Activated CD8-positive, alpha-beta memory T cell treated with anti-CD3 and anti-CD28 coated beads for 36 hours (primary cell): ENCODE results near the gene PRSS56. TPM values are rescaled to one million over a fixed set of nuclear protein-coding genes. Genes with fewer than 3 reads are reported as not detected.
"Not testable (repeated sequence)": the region's sequence is repeated elsewhere in the genome, so short reads cannot be mapped to it uniquely, and the experiment has no call there.

Experiments
- CTCF ChIA-PET: fragments of 350-600 bp; sonication (Branson Sonifier 250); formaldehyde crosslinking; loops from one replicate; lab custom pipeline; 2021; ENCODE audit warnings: antibody characterized with exemption; lab: Charles Lee
- POLR2A ChIA-PET: fragments of 350-600 bp; sonication (Branson Sonifier 250); formaldehyde crosslinking; loops from one replicate; lab custom pipeline; 2021; ENCODE audit warnings: antibody characterized with exemption; lab: Charles Lee
- total RNA-seq, 2 experiments: library from RNA; stranded (reverse); gene quantifications; one replicate each; pipeline ENCODE4 v1.2.3, GENCODE V29; 2021

The PRSS56 gene
- total RNA-seq, 2 experiments from 2014 or later = not detected

GRCh38 chr2:232549655-232550353 lies 29.6 kb downstream of the PRSS56 start:
- POLR2A ChIA-PET = no interaction called here
- CTCF ChIA-PET = no interaction called here

DNA sequence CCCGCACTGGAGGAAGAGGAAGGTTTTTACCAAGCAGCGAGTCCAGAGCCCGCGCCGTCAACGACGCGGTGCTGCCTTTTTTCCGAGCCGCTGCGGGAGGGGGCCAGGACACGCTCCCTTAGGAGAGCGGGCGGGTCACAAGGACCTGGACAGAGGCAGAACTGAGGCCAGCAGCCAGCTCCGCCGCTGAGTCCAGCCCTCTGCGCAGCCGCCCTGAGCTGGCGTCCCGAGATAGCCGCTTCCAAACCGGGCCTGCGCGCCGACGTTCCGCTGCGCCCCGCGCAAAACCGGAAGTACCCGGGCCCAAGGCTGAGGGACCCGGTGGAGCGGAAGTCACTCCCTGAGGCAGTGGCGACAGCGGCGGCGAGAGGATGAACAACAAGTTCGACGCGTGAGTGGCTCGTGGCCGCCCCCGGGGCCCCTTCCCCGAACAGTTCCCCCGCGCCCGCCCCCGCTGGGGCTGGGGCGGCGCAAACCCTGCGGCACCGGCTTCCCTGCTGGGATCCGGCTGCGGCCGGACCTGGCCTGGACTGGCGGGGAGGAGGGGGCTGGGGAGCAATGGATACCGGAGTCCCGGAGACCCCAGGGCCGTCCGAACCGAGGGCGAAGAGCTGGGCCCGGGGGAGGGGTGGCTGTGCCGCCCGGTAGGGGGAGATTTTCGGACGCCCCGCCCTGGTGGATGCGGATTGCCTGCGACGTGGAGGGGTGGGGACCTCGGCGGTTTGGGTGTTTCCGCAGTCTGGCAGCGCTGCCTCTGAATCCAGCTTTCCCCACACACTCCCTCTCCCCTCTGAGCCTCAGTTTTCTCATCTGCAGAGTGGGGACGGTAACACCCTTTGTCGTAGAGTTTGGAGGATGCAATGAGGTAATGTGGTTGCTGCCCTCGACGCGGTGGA lies 30.4 kb downstream of the PRSS56 start, which contains the start of the genes EIF4E2 and TIGD1:
Gene EIF4E2 (plus strand): TSS at position 336 of the 896 bp plus-strand sequence. CDS start 36 bp downstream, at position 372.
Gene TIGD1 (minus strand): TSS at position 204 of the 896 bp plus-strand sequence. CDS start 675 bp downstream, outside the sequence.
- CTCF ChIA-PET = interaction anchor here (0.6 to 0.9 kb wide), 3 partner anchors 24 to 183 kb away, joined by 3 read pairs; no protein-coding TSS in a partner anchor
- POLR2A ChIA-PET = interaction anchor here (0.7 to 1.0 kb wide), 2 partner anchors 146 to 510 kb away, joined by 3 read pairs; partner anchors contain the start of gene INPP5D

GRCh38 chr2:232551250-232551638 lies 31.1 kb downstream of the PRSS56 start:
- POLR2A ChIA-PET = interaction anchor here (1.0 kb wide), 1 partner anchor 509 kb away, joined by 3 read pairs; the partner anchor contains the start of gene INPP5D
- CTCF ChIA-PET = interaction anchor here (0.8 to 1.0 kb wide), 3 partner anchors 11 to 28 kb away, joined by 3 read pairs; no protein-coding TSS in a partner anchor

- ChIA-PET CTCF (interaction anchor here (1.0 kb wide), 1 partner anchor 11 kb away, joined by 3 read pairs; no protein-coding TSS in a partner anchor), POLR2A (no interaction called here)
These were observed 31.6 kb downstream of the PRSS56 start for GRCh38 chr2:232551776-232552175.

GRCh38 chr2:232556426-232556825 lies 36.2 kb downstream of the PRSS56 start:
- POLR2A ChIA-PET = no interaction called here
- CTCF ChIA-PET = no interaction called here

GRCh38 chr2:232562515-232563151 lies 42.4 kb downstream of the PRSS56 start:
- POLR2A ChIA-PET = no interaction called here

GRCh38 chr2:232563580-232563979 lies 43.4 kb downstream of the PRSS56 start:
- POLR2A ChIA-PET = no interaction called here

More at GRCh38 chr2:232562515-232563151, 42.4 kb downstream of the PRSS56 start:
- CTCF ChIA-PET = interaction anchor here (0.8 to 1.5 kb wide), 4 partner anchors 8 to 40 kb away, joined by 3 read pairs; no protein-coding TSS in a partner anchor

GRCh38 chr2:232567721-232568120 lies 47.5 kb downstream of the PRSS56 start:
- CTCF ChIA-PET = no interaction called here
- POLR2A ChIA-PET = no interaction called here

More at GRCh38 chr2:232563580-232563979, 43.4 kb downstream of the PRSS56 start:
- CTCF ChIA-PET = interaction anchor here (0.6 to 1.5 kb wide), 4 partner anchors 9 to 137 kb away, joined by 3 read pairs; no protein-coding TSS in a partner anchor

GRCh38 chr2:232568161-232568560 lies 48.0 kb downstream of the PRSS56 start:
- POLR2A ChIA-PET = no interaction called here
- CTCF ChIA-PET = no interaction called here

- CTCF ChIA-PET = no interaction called here
These were observed 49.4 kb downstream of the PRSS56 start for GRCh38 chr2:232569541-232569940.

GRCh38 chr2:232570481-232570880 lies 50.3 kb downstream of the PRSS56 start:
- CTCF ChIA-PET, POLR2A ChIA-PET: not testable (repeated sequence)

More at GRCh38 chr2:232569541-232569940, 49.4 kb downstream of the PRSS56 start:
- POLR2A ChIA-PET = no interaction called here

GRCh38 chr2:232571026-232571474 lies 50.9 kb downstream of the PRSS56 start:
- CTCF ChIA-PET = no interaction called here
- POLR2A ChIA-PET = no interaction called here

GRCh38 chr2:232573042-232573441 lies 52.9 kb downstream of the PRSS56 start:
- CTCF ChIA-PET = interaction anchor here (1.4 kb wide), 1 partner anchor 10 kb away, joined by 3 read pairs; no protein-coding TSS in a partner anchor
- POLR2A ChIA-PET = no interaction called here

GRCh38 chr2:232573771-232574435 lies 53.7 kb downstream of the PRSS56 start:
- CTCF ChIA-PET = no interaction called here

DNA sequence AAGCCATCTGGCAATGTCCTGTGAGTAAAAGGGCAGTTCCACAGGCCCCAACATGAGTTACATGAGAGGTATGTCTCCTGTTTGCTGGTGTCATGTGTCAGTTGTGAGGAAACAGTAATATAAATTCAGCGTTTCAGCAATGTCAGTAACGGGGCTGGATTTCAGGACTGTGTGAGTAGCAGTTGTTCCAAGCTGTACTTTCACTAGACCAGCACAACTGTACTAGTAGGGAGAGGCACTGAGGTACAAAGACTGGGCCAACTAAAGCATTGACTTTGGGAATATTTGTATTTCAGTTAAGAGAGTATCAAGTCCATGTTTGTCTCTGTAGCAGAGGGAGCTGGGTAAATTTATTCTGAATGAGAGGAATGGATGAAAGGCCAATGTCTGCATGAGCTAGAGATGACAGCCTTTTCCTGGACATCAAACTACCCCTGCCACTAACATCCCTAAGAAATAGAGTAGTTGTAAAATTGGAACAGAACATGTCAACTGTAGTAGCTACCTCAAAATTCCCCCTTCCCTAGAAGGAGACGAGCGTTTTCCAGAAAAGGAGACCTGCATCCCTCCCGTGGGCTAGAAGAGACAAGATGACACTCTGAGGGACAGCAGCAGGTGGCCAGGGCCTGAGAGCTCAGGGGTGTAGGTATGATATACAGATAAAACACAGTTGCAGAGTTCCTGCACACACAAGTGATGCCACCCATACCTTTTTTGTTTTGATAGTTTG lies 54.7 kb downstream of the PRSS56 start:
- ChIA-PET CTCF (interaction anchor here (0.9 kb wide), 1 partner anchor 9 kb away, joined by 4 read pairs; no protein-coding TSS in a partner anchor), POLR2A (no interaction called here)

More at GRCh38 chr2:232573771-232574435, 53.7 kb downstream of the PRSS56 start:
- POLR2A ChIA-PET = no interaction called here
